OCI-LY7 (cell line): ENCODE results near the gene ANKRD11. TPM values are rescaled to one million over a fixed set of nuclear protein-coding genes. Genes with fewer than 3 reads are reported as not detected.
A peak's percentile ranks its signal among the peaks of the same experiment; 100 is the strongest.
"Not testable (repeated sequence)": the region's sequence is repeated elsewhere in the genome, so short reads cannot be mapped to it uniquely, and the experiment has no call there.

Experiments
- BruUV-seq: library from RNA; stranded (reverse); fragments of 400-500 nt; replicated peaks from 2 replicates; lab custom pipeline; 2021; lab: Mats Ljungman, UMichigan
- CTCF ChIA-PET: fragments of 300-600 bp; sonication (Branson Sonifier 250); formaldehyde crosslinking; loops from one replicate; lab custom pipeline; 2022; ENCODE audit warnings: antibody characterized with exemption; ENCODE audit not compliant: unreplicated experiment; lab: Charles Lee
- POLR2A ChIA-PET: fragments of 300-600 bp; sonication (Branson Sonifier 250); formaldehyde crosslinking; loops from one replicate; lab custom pipeline; 2022; ENCODE audit warnings: antibody characterized with exemption; lab: Charles Lee
- DNase-seq: peaks from one replicate; pipeline ENCODE4 v3.0.0-alpha.2; 2015; ENCODE audit warnings: low spot score
- H2AFZ ChIP-seq: fragments of 200-600 bp; sonication (generic), shearing (Covaris generic); 2 replicates; pipeline ENCODE4 v1.6.1; 2014; ENCODE audit warnings: mild to moderate bottlenecking, antibody characterized with exemption, low read length, moderate library complexity
- H3K27ac ChIP-seq: fragments of 200-600 bp; sonication (generic); 2 replicates; pipeline ENCODE4 v1.5.1; 2014; ENCODE audit warnings: mixed run types, low read depth, mild to moderate bottlenecking, moderate library complexity, low read length, inconsistent platforms; ENCODE audit not compliant: poor library complexity, severe bottlenecking
- H3K36me3 ChIP-seq: fragments of 200-600 bp; sonication (generic); 2 replicates; pipeline ENCODE4 v1.6.1; 2014; ENCODE audit warnings: mild to moderate bottlenecking, antibody characterized with exemption, low read length, moderate library complexity, mixed read lengths; ENCODE audit not compliant: insufficient read depth
- H3K4me1 ChIP-seq: fragments of 200-600 bp; sonication (generic); 2 replicates; pipeline ENCODE4 v1.5.1; 2014; ENCODE audit warnings: mild to moderate bottlenecking, low read length; ENCODE audit not compliant: insufficient read depth, poor library complexity, severe bottlenecking
- H3K4me2 ChIP-seq: fragments of 200-600 bp; sonication (generic); 2 replicates; pipeline ENCODE4 v1.6.1; 2014; ENCODE audit warnings: mild to moderate bottlenecking, low read length
- H3K4me3 ChIP-seq: fragments of 200-600 bp; sonication (generic); 2 replicates; pipeline ENCODE4 v1.5.1; 2014; ENCODE audit warnings: mild to moderate bottlenecking, low read depth, low read length; ENCODE audit not compliant: poor library complexity, severe bottlenecking
- H3K79me2 ChIP-seq: fragments of 200-600 bp; sonication (generic); 2 replicates; pipeline ENCODE4 v1.6.1; 2016; ENCODE audit warnings: low read depth, mild to moderate bottlenecking, low read length, moderate library complexity, mixed read lengths; ENCODE audit not compliant: insufficient read depth
- H3K9me2 ChIP-seq: fragments of 200-600 bp; sonication (generic); 2 replicates; pipeline ENCODE4 v1.6.1; 2016; ENCODE audit warnings: mild to moderate bottlenecking, low read length, mixed read lengths; ENCODE audit not compliant: insufficient read depth
- H3K9me3 ChIP-seq: fragments of 200-600 bp; sonication (generic); 2 replicates; pipeline ENCODE4 v1.6.1; 2014; ENCODE audit warnings: mild to moderate bottlenecking, mixed run types, low read length, mixed read lengths
- H4K20me1 ChIP-seq: fragments of 200-600 bp; sonication (generic); 2 replicates; pipeline ENCODE4 v1.6.1; 2014; ENCODE audit warnings: mild to moderate bottlenecking, antibody characterized with exemption, low read length, moderate library complexity, mixed read lengths; ENCODE audit not compliant: insufficient read depth
- CTCF ChIP-seq: fragments of 200-600 bp; sonication (generic); conservative IDR thresholded peaks from 2 replicates; pipeline ENCODE4 v1.5.1; 2014; ENCODE audit warnings: mild to moderate bottlenecking, antibody characterized with exemption, low read length, moderate library complexity, mixed read lengths
- EZH2phosphoT487 ChIP-seq: fragments of 200-600 bp; sonication (generic); IDR thresholded peaks from 2 replicates; pipeline ENCODE4 v1.6.1; 2018; ENCODE audit warnings: low read depth, borderline replicate concordance, mild to moderate bottlenecking, mixed run types, antibody characterized with exemption, low read length, moderate library complexity, mixed read lengths
- intact Hi-C: fragments of 100-400 bp; cut with micrococcal nuclease; formaldehyde crosslinking; loops from one replicate; pipeline ENCODE4 v1.10.0; 2022; ENCODE audit not compliant: unreplicated experiment
- total RNA-seq, 2 experiments: library from RNA; depleted of rRNA in 1 of 2; stranded (reverse); fragments of >200 nt in 1 of 2; shearing (Covaris generic) in 1 of 2; gene quantifications; 2 replicates each; pipeline ENCODE4 v1.2.3, GENCODE V29; 2014 to 2022

The ANKRD11 gene
- total RNA-seq, 2 experiments from 2014 or later = 89.1 to 251 TPM

- CTCF ChIA-PET = no interaction called here
- peaks cover 53% of the 10 kb centered on the region for H3K79me2 ChIP-seq
- no peaks in the 10 kb centered on the region for H3K9me3 ChIP-seq
- H3K4me2 ChIP-seq = no peak overlapping the region
- no peak overlapping the region for H3K4me3 ChIP-seq
- H4K20me1 ChIP-seq = peaks cover 8% of the 10 kb centered on the region; the same call in 1 of the 2 replicates
- POLR2A ChIA-PET = no interaction called here
- peaks cover 82% of the 10 kb centered on the region for H3K36me3 ChIP-seq
- TF ChIP-seq EZH2phosphoT487 (no peak), CTCF (peak; percentile 78)
- intact Hi-C loops = no loop called here
- peaks cover 11% of the 10 kb centered on the region for H3K4me1 ChIP-seq
- DNase-seq = peak; percentile 31
- H2AFZ ChIP-seq = no peak overlapping the region
- no peak overlapping the region for H3K27ac ChIP-seq
- BruUV-seq = no TSS peak
- no peaks in the 10 kb centered on the region for H3K9me2 ChIP-seq
Measured at GRCh38 chr16:89308391-89309333, 181.7 kb downstream of the ANKRD11 start.

GRCh38 chr16:89307421-89307805 lies 182.9 kb downstream of the ANKRD11 start:
- H4K20me1 ChIP-seq = peaks cover 5% of the 10 kb centered on the region; the same call in 1 of the 2 replicates
- no peak for DNase-seq
- peaks cover 47% of the 10 kb centered on the region for H3K79me2 ChIP-seq
- H3K27ac ChIP-seq = no peak overlapping the region
- H3K4me2 ChIP-seq = no peak overlapping the region
- H3K9me2 ChIP-seq = no peaks in the 10 kb centered on the region
- ChIA-PET POLR2A (no interaction called here), CTCF (no interaction called here)
- H3K36me3 ChIP-seq = peaks cover 82% of the 10 kb centered on the region
- no peak for TF ChIP-seq CTCF
- TF ChIP-seq EZH2phosphoT487 = no peak
- peaks cover 11% of the 10 kb centered on the region for H3K4me1 ChIP-seq
- H3K4me3 ChIP-seq = no peak overlapping the region
- intact Hi-C loops = no loop called here
- H3K9me3 ChIP-seq = no peaks in the 10 kb centered on the region
- BruUV-seq = no TSS peak
- H2AFZ ChIP-seq = no peak overlapping the region

GRCh38 chr16:89306457-89307420 lies 183.6 kb downstream of the ANKRD11 start:
- CTCF ChIA-PET, DNase-seq, BruUV-seq, H3K9me3 ChIP-seq, H2AFZ ChIP-seq, H3K4me2 ChIP-seq, H3K27ac ChIP-seq, H4K20me1 ChIP-seq, H3K4me3 ChIP-seq, POLR2A ChIA-PET, H3K9me2 ChIP-seq, intact Hi-C loops: not testable (repeated sequence)
- H3K79me2 ChIP-seq = peaks cover 47% of the 10 kb centered on the region
- H3K4me1 ChIP-seq = peaks cover 11% of the 10 kb centered on the region
- peaks cover 79% of the 10 kb centered on the region for H3K36me3 ChIP-seq
